Heart right ventricle (tissue), 16 donors: Measurements from ENCODE around the gene COL5A1. TPM values are rescaled to one million over a fixed set of nuclear protein-coding genes. Genes with fewer than 3 reads are reported as not detected.

Experiments used
- ATAC-seq, 8 donors: fragments of 200-7000 bp; cut with Tn5 transposase; one replicate each; pipeline ENCODE4 v1.9.1; 2020; ENCODE audit warnings: mild to moderate bottlenecking in 8 of 8, moderate library complexity in 8 of 8, moderate number of reproducible peaks in 1 of 8
- DNase-seq, 2 donors: peaks; one replicate each; pipeline ENCODE4 v3.0.0-alpha.2; 2020
- H3K27ac ChIP-seq, 10 donors: fragments of 200-600 bp; sonication (generic) in 2 of 10; one replicate each; pipeline versions ENCODE4 v1.5.0 to v1.8.0; 2020 to 2022; ENCODE audit warnings: mild to moderate bottlenecking in 3 of 10
- H3K27me3 ChIP-seq, 7 donors: fragments of 200-600 bp; one replicate each; pipeline ENCODE4 v1.8.0; 2021 to 2022; ENCODE audit warnings: mild to moderate bottlenecking in 2 of 7
- H3K36me3 ChIP-seq, 9 donors: fragments of 200-600 bp; sonication (generic) in 1 of 9; one replicate each; pipeline versions ENCODE4 v1.5.0 to v1.8.0; 2020 to 2022; ENCODE audit warnings: mild to moderate bottlenecking in 2 of 9
- H3K4me1 ChIP-seq, 9 donors: fragments of 200-600 bp; sonication (generic) in 1 of 9; one replicate each; pipeline versions ENCODE4 v1.5.0 to v1.8.0; 2020 to 2022; ENCODE audit warnings: mild to moderate bottlenecking in 4 of 9
- H3K4me3 ChIP-seq, 10 donors: fragments of 200-600 bp; sonication (generic) in 2 of 10; one replicate each; pipeline versions ENCODE4 v1.5.0 to v1.8.0; 2020 to 2022; ENCODE audit warnings: mild to moderate bottlenecking in 7 of 10, moderate library complexity in 2 of 10
- H3K9me3 ChIP-seq, 11 donors: fragments of 200-600 bp in 10 of 11; sonication (generic) in 2 of 11; one replicate each; pipeline versions ENCODE4 v1.5.0 to v1.8.0; 2013 to 2022; ENCODE audit warnings: mild to moderate bottlenecking in 2 of 11, control low read depth in 1 of 11, moderate library complexity in 1 of 11
- CTCF ChIP-seq, 9 donors: fragments of 200-600 bp; sonication (generic) in 2 of 9; IDR thresholded peaks; one replicate each; pipeline versions ENCODE4 v1.5.0 to v1.8.0; 2021 to 2022; ENCODE audit warnings: antibody characterized with exemption in 9 of 9, mild to moderate bottlenecking in 5 of 9, moderate library complexity in 1 of 9
- WGBS, 2 donors: extraction: QIAGEN DNeasy Blood & Tissue Kit; methylation state at CpG; one replicate each; pipeline ENCODE4 v1.1.7; 2013; ENCODE audit warnings: inconsistent platforms in 1 of 2; 5-methylcytosine and 5-hydroxymethylcytosine counted together
- intact Hi-C, 10 donors: fragments of 100-400 bp; cut with DNase I; formaldehyde crosslinking; loops; one replicate each; pipeline versions ENCODE4 v1.11.1 to v1.14.2; 2022
- polyA plus RNA-seq, 2 donors: library from polyadenylated mRNA; stranded (reverse); fragments of 200-250 nt; gene quantifications; one replicate each; pipeline ENCODE4 v1.2.3, GENCODE V29; 2013
- total RNA-seq, 10 donors: library from RNA; stranded (reverse); fragmentation: NEBNext Ultra II Directional in 3 of 10; extraction: Animal tissue kit (Norgen Biotek cat#: 25700) in 3 of 10; gene quantifications; one replicate each; pipeline versions ENCODE4 v1.2.1 to v1.2.4, GENCODE V29; 2021 to 2023
- donor health status: Arrhythmogenic right ventricular cardiomyopathy.
- donor health status: ischemic (EF 13 %, LVEDD 7.1; RV severe dilation, severe dysfunction).
- donor health status: healthy with polysubstance abuse.
- donor health status: DM: no; HTN: yes; CAD: no.
- donor health status: DM: no; HTN: no; CAD: no.
- donor health status: ischemic (EF 25% LVEDD 6.9; RV normal size, moderate dysfunction).
- donor health status: ischemic (EF 25% LVEDD 5.7; RV mildly dilated, moderate dysfunction).
- donor health status: healthy.
- donor health status: DM: yes; HTN: yes; CAD: no.
- donor health status: Ischemic cardiomyopathy.
- donor health status: ischemic (EF 35%, LVEDD 5.7; RV mildly dilated, moderate dysfunction).
- donor health status: nonischemic (EF 11% LVEDD 7.7; RV severe dilation, severe dysfunction).
- donor health status: DM: yes; HTN: yes; CAD: no.
- donor health status: PGD.
- donor health status: ischemic (EF 29% LVEDD 5.4; RV normal size, mild dysfunction).
- donor health status: nonischemic (EF 23%, LVEDD 6.1; RV moderate dilation, normal function).

The COL5A1 gene
- total and polyA plus RNA-seq, 12 donors, result 8.1 to 60.0 (median 13.3) TPM

GRCh38 chr9:134738869-134739659 lies 97.5 kb downstream of the COL5A1 start:
- ATAC-seq, result peak; percentile 39 to 66 (median 58)
- no peak overlapping the region for H3K4me3 ChIP-seq
- DNase-seq, result peak; percentile 77 to 78
- peak; percentile 79 to 96 (median 90) for TF ChIP-seq CTCF (IDR thresholded peaks at IDR 0.05)
- peak overlapping the region in 2 of 10 donors; percentile 35 to 41 for H3K27ac ChIP-seq
- WGBS, 2 donors, result 36 to 39% methylated on average over 31 of the region's 31 CpGs
- peaks cover 0 to 32% (median 0%) of the 10 kb centered on the region in 9 donors for H3K36me3 ChIP-seq
- no peaks in the 10 kb centered on the region for H3K9me3 ChIP-seq
- H3K27me3 ChIP-seq, result no peaks in the 10 kb centered on the region
- intact Hi-C loops, result loop anchor here (1.0 to 10.0 kb wide), 11 partner anchors 37 to 567 kb away; no protein-coding TSS in a partner anchor
- peaks cover 4 to 47% (median 11%) of the 10 kb centered on the region in 9 donors for H3K4me1 ChIP-seq

- no peak for ATAC-seq
- TF ChIP-seq CTCF (IDR thresholded peaks at IDR 0.05), result no peak
Observed at GRCh38 chr9:134739660-134739968, 98.0 kb downstream of the COL5A1 start.

GRCh38 chr9:134740071-134740470 lies 98.5 kb downstream of the COL5A1 start:
- ATAC-seq (no peak), DNase-seq (no peak)
- WGBS, 2 donors, result 90 to 91% methylated on average over 16 of the region's 16 CpGs
- no peak overlapping the region for H3K27ac ChIP-seq
- no peak overlapping the region for H3K4me3 ChIP-seq
- peaks cover 0 to 37% (median 11%) of the 10 kb centered on the region in 9 donors for H3K4me1 ChIP-seq
- intact Hi-C loops, result loop anchor here in 4 of 10 donors (2.0 to 10.0 kb wide), 4 partner anchors 48 to 585 kb away; no protein-coding TSS in a partner anchor
- H3K9me3 ChIP-seq, result peaks cover 0 to 3% (median 0%) of the 10 kb centered on the region in 11 donors
- peaks cover 0 to 32% (median 0%) of the 10 kb centered on the region in 9 donors for H3K36me3 ChIP-seq
- H3K27me3 ChIP-seq, result no peaks in the 10 kb centered on the region
- no peak for TF ChIP-seq CTCF (IDR thresholded peaks at IDR 0.05)

More at GRCh38 chr9:134739660-134739968, 98.0 kb downstream of the COL5A1 start:
- WGBS, 2 donors, result 88 to 89% methylated on average over 8 of the region's 8 CpGs
- Histone ChIP-seq H3K9me3 (no peaks in the 10 kb centered on the region), H3K36me3 (peaks cover 0 to 32% (median 0%) of the 10 kb centered on the region in 9 donors), H3K4me1 (peaks cover 0 to 41% (median 11%) of the 10 kb centered on the region in 9 donors), H3K27me3 (no peaks in the 10 kb centered on the region), H3K4me3 (no peak overlapping the region), H3K27ac (no peak overlapping the region)
- no peak for DNase-seq
- intact Hi-C loops, result loop anchor here (1.0 to 10.0 kb wide), 10 partner anchors 37 to 567 kb away; no protein-coding TSS in a partner anchor

GRCh38 chr9:134741846-134742245 lies 100.2 kb downstream of the COL5A1 start:
- peaks cover 0 to 36% (median 0%) of the 10 kb centered on the region in 9 donors for H3K36me3 ChIP-seq
- H3K4me1 ChIP-seq, result peaks cover 0 to 21% (median 1%) of the 10 kb centered on the region in 9 donors
- H3K9me3 ChIP-seq, result peaks cover 0 to 3% (median 0%) of the 10 kb centered on the region in 11 donors
- DNase-seq (no peak), ATAC-seq (no peak)
- WGBS, 2 donors, result 86 to 89% methylated on average over 9 of the region's 9 CpGs
- intact Hi-C loops, result loop anchor here in 4 of 10 donors (2.0 to 10.0 kb wide), 4 partner anchors 50 to 587 kb away; no protein-coding TSS in a partner anchor
- no peak overlapping the region for H3K4me3 ChIP-seq
- no peaks in the 10 kb centered on the region for H3K27me3 ChIP-seq
- no peak overlapping the region for H3K27ac ChIP-seq
- no peak for TF ChIP-seq CTCF (IDR thresholded peaks at IDR 0.05)
